Neural crest cell (in vitro differentiated cells): Measurements from ENCODE around the gene RASGRP4. TPM values are rescaled to one million over a fixed set of nuclear protein-coding genes. Genes with fewer than 3 reads are reported as not detected.

ENCODE experiments used
- DNase-seq: peaks from one replicate; pipeline ENCODE4 v3.0.0; 2021; ENCODE audit warnings: low read depth, mixed read lengths, low spot score
- H3K27ac Mint-ChIP-seq: one replicate; pipeline ENCODE4 v1.8.0; 2021; ENCODE audit warnings: mild to moderate bottlenecking, mixed read lengths; ENCODE audit not compliant: unreplicated experiment
- H3K27me3 Mint-ChIP-seq: 2 replicates; pipeline ENCODE4 v1.8.0; 2021; ENCODE audit warnings: low read depth, mild to moderate bottlenecking, mixed read lengths
- H3K36me3 Mint-ChIP-seq: 2 replicates; pipeline ENCODE4 v1.8.0; 2021; ENCODE audit warnings: low read depth, mild to moderate bottlenecking, mixed read lengths
- H3K4me1 Mint-ChIP-seq: 2 replicates; pipeline ENCODE4 v1.8.0; 2021; ENCODE audit warnings: mixed read lengths
- H3K4me3 Mint-ChIP-seq: one replicate; pipeline ENCODE4 v1.8.0; 2021; ENCODE audit warnings: mild to moderate bottlenecking, mixed read lengths
- H3K9me3 Mint-ChIP-seq: 2 replicates; pipeline ENCODE4 v1.8.0; 2021; ENCODE audit warnings: mixed read lengths
- CTCF ChIP-seq: fragments of 200-600 bp; sonication (generic); conservative IDR thresholded peaks from 2 replicates; pipeline ENCODE4 v1.5.0; 2021; ENCODE audit warnings: antibody characterized with exemption, mild to moderate bottlenecking
- total RNA-seq: library from RNA; stranded (reverse); gene quantifications from 2 replicates; pipeline ENCODE4 v1.2.1, GENCODE V29; 2021

Gene RASGRP4
- total RNA-seq, 1 donor from 2014 or later: 0.58 TPM

GRCh38 chr19:38469151-38469550 lies 43.1 kb upstream of the RASGRP4 start:
- Mint-ChIP-seq H3K36me3 (no peaks in the 10 kb centered on the region), H3K4me1 (peaks cover 7% of the 10 kb centered on the region), H3K27me3 (peaks cover 2% of the 10 kb centered on the region), H3K4me3 (no peak overlapping the region), H3K27ac (no peak overlapping the region), H3K9me3 (peaks cover 4% of the 10 kb centered on the region)
- no peak for TF ChIP-seq CTCF
- DNase-seq: no peak

DNA sequence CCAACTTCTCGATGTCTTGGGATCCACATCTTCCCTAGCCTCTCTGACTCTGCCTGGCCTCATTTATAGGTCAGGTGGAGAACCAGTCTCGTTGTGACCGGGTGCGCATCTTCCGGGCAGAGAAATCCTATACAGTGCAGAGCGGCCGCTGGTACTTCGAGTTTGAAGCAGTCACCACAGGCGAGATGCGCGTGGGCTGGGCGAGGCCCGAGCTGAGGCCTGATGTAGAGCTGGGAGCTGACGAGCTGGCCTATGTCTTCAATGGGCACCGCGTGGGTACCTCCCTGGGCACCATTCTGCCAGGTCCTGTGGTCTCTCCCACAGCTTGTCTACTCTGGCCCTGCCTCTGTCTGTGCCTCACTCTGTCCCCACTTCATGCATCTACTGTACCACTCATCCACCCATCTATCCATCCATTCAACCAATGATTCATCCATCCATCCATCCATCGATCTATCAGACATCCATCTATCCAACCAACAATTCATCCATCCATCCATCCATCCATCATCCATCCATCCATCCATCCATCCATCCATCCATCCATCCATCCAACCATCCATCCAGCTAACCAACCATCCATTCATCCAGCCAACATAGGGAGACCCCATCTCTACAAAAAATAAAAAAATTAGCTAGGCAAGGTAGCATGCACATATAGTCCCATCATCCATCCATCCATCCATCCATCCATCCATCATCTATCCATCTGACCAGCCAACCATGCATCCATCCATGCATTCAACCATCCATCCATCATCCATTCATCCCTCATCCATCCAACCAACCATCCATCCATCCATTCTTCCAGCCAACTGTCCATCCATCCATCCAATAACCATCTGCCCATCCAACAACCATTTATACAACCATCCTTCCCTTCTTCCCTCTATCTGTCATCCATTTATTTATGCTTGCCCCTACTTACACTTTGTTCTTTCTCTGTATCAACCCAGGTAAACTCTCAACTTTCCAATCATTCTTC lies 41.8 kb upstream of the RASGRP4 start:
- DNase-seq: no peak
- Mint-ChIP-seq H3K27me3 (peaks cover 2% of the 10 kb centered on the region), H3K9me3 (peaks cover 4% of the 10 kb centered on the region), H3K4me3 (no peak overlapping the region), H3K36me3 (no peaks in the 10 kb centered on the region), H3K4me1 (peaks cover 7% of the 10 kb centered on the region), H3K27ac (no peak overlapping the region)
- no peak for TF ChIP-seq CTCF

GRCh38 chr19:38466050-38466449 lies 40.0 kb upstream of the RASGRP4 start:
- H3K36me3 Mint-ChIP-seq: no peaks in the 10 kb centered on the region
- H3K9me3 Mint-ChIP-seq: peaks cover 4% of the 10 kb centered on the region
- H3K27me3 Mint-ChIP-seq: no peaks in the 10 kb centered on the region
- peaks cover 4% of the 10 kb centered on the region for H3K4me1 Mint-ChIP-seq
- no peak for TF ChIP-seq CTCF
- no peak overlapping the region for H3K4me3 Mint-ChIP-seq
- no peak for DNase-seq
- no peak overlapping the region for H3K27ac Mint-ChIP-seq

GRCh38 chr19:38464421-38465082 lies 38.5 kb upstream of the RASGRP4 start:
- no peak for DNase-seq
- Mint-ChIP-seq H3K27me3 (no peaks in the 10 kb centered on the region), H3K27ac (no peak overlapping the region), H3K36me3 (no peaks in the 10 kb centered on the region), H3K9me3 (peaks cover 9% of the 10 kb centered on the region), H3K4me3 (no peak overlapping the region), H3K4me1 (no peaks in the 10 kb centered on the region)
- no peak for TF ChIP-seq CTCF

DNA sequence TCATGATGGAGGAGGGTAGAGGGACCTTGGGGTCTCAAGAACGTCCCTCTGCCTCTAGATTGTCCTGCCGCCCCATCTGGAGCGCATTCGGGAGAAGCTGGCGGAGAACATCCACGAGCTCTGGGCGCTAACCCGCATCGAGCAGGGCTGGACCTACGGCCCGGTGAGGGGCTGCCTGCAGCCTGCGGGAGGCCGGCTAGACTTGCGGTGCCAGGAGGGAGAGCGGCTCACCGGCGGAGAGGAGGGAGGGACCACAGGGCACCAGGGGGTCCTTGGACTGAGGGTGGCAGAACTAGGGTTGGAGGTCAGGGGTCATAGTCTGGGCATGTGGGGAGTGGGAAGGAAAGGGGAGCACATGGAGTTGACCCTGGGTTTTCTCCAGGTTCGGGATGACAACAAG lies 37.3 kb upstream of the RASGRP4 start:
- Mint-ChIP-seq H3K4me1 (no peaks in the 10 kb centered on the region), H3K36me3 (no peaks in the 10 kb centered on the region), H3K9me3 (peaks cover 11% of the 10 kb centered on the region), H3K27me3 (no peaks in the 10 kb centered on the region), H3K4me3 (no peak overlapping the region), H3K27ac (no peak overlapping the region)
- no peak for DNase-seq
- no peak for TF ChIP-seq CTCF
